Ectodermal cell (in vitro differentiated cells): ENCODE results near the gene CDH24.
"Not testable (repeated sequence)": the region's sequence is repeated elsewhere in the genome, so short reads cannot be mapped to it uniquely, and the experiment has no call there.

Experiments used
- H3K27ac ChIP-seq: 2 replicates; pipeline ENCODE4 v1.7.0; 2013; ENCODE audit warnings: mild to moderate bottlenecking, low read depth, low read length; ENCODE audit not compliant: insufficient read depth, poor library complexity, severe bottlenecking
- H3K27me3 ChIP-seq: 2 replicates; pipeline ENCODE4 v1.7.0; 2013; ENCODE audit warnings: mild to moderate bottlenecking, low read length; ENCODE audit not compliant: insufficient read depth, control insufficient read depth, poor library complexity, severe bottlenecking
- H3K36me3 ChIP-seq: one replicate; pipeline ENCODE4 v1.7.0; 2013; ENCODE audit warnings: low read length; ENCODE audit not compliant: control insufficient read depth, insufficient read depth
- H3K4me1 ChIP-seq: one replicate; pipeline ENCODE4 v1.7.0; 2013; ENCODE audit warnings: low read length; ENCODE audit not compliant: control insufficient read depth, insufficient read depth
- H3K4me3 ChIP-seq: 2 replicates; pipeline ENCODE4 v1.7.0; 2013; ENCODE audit warnings: low read depth, low read length, control low read depth; ENCODE audit not compliant: insufficient read depth
- H3K9me3 ChIP-seq: 2 replicates; pipeline ENCODE4 v1.7.0; 2013; ENCODE audit warnings: mild to moderate bottlenecking, low read length, moderate library complexity; ENCODE audit not compliant: control insufficient read depth
- WGBS, 2 experiments: methylation state at CpG; one replicate each; pipeline ENCODE4 v1.1.7; 2013; ENCODE audit warnings: missing lambda C conversion rate in 2 of 2; 5-methylcytosine and 5-hydroxymethylcytosine counted together

Gene CDH24

DNA sequence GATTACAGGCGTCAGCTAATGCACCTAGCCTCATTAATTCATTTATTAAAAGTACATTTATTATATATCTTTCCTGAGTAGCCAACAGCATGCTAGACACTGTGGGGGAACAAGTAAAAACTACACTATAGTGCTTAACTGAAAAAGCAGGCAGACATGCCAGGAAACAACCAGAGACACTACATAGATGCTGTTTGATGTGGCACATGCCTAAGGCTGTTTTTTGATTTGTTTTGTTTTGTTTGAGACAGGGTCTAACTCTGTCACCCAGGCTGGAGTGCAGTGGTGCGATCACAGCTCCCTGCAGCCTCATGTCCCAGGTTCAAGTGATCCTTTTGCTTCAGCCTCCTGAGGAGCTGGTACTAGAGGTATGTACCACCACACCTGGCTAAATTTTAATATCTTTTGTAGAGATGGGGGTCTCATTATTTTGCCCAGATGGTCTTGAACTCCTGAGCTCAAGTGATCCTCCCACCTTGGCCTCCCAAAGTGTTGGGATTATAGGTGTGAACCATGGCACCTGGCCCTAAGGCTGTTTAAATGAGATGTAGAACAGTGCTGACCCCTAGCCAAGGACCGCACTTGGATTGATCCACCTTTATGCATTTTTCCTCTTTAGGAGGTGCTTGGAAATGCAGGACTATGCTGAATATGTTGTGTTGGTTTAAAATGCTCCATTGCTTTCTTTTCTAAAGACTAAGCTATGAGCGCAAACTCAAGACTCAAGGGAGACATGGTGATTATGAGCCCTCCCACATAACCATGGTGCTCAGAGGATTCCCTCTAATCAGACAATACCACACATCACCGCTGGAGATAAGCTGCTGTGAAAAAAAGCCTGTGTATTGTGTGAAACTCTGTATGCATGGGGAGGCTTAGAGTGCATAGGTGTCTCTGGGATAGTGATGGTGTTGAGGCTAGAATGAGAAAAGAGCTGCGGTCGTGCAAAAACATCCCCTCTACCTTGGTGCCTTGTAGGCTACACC lies 36.9 kb downstream of the CDH24 start:
- no peak overlapping the region for H3K27ac ChIP-seq

GRCh38 chr14:23018107-23018506 lies 39.2 kb downstream of the CDH24 start:
- Histone ChIP-seq H3K4me1 (peaks cover 13% of the 10 kb centered on the region), H3K9me3 (no peaks in the 10 kb centered on the region), H3K27me3 (no peaks in the 10 kb centered on the region), H3K36me3 (no peaks in the 10 kb centered on the region), H3K27ac (no peak overlapping the region), H3K4me3 (no peak overlapping the region)

More for the DNA sequence above, 36.9 kb downstream of the CDH24 start:
- H3K36me3 ChIP-seq = peaks cover 8% of the 10 kb centered on the region
- peaks cover 26% of the 10 kb centered on the region for H3K4me1 ChIP-seq
- no peaks in the 10 kb centered on the region for H3K27me3 ChIP-seq
- no peaks in the 10 kb centered on the region for H3K9me3 ChIP-seq
- H3K4me3 ChIP-seq = no peak overlapping the region
- 88 to 90% methylated on average over 7 of the region's 7 CpGs for WGBS, 2 experiments

DNA sequence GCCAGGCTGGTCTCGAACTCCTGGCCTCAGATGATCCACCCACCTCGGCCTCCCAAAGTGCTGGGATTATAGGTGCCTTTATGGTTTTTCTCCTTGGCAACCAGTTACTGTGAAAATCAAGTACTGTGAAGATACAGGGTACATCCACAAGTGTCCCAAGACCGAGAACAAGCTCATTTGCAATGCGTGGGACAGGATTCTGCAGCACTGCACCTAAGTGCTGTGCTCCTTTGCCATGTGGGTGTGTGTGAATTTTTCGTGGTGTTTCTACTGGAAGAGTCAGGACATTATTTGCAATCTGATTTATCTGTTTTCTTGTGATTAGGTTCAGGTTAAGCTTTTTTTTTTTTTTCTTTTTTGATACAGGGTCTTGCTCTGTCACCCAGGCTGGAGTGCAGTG lies 40.2 kb downstream of the CDH24 start:
- Histone ChIP-seq H3K27ac (no peak overlapping the region), H3K36me3 (no peaks in the 10 kb centered on the region), H3K4me1 (peaks cover 8% of the 10 kb centered on the region), H3K27me3 (no peaks in the 10 kb centered on the region), H3K4me3 (no peak overlapping the region), H3K9me3 (no peaks in the 10 kb centered on the region)
- 90 to 92% methylated on average over 5 of the region's 5 CpGs for WGBS, 2 experiments

DNA sequence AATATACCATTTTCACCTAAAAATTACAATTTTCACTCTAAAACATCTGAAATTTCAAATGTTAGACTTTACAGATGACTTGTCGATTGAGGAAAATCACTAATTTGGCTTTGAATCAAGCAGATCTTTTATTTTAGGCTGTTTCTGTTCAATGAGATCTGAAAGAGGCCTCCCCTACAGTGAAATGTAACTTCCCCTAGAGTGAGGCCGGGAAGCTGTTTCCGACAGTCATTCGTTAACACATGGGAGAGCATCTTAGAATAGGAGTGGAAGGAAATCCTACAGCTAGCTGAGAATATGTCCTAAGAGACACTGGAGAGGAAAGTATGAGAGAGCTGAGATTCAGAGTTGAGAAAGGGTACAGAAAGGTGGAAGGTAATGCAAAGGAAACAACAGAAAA lies 41.7 kb downstream of the CDH24 start:
- H3K9me3 ChIP-seq = no peaks in the 10 kb centered on the region
- no peak overlapping the region for H3K4me3 ChIP-seq
- no peaks in the 10 kb centered on the region for H3K27me3 ChIP-seq
- peaks cover under 1% of the 10 kb centered on the region for H3K4me1 ChIP-seq
- H3K27ac ChIP-seq = no peak overlapping the region
- H3K36me3 ChIP-seq = no peaks in the 10 kb centered on the region
- 85% methylated on average over 4 of the region's 4 CpGs for WGBS, 2 experiments

DNA sequence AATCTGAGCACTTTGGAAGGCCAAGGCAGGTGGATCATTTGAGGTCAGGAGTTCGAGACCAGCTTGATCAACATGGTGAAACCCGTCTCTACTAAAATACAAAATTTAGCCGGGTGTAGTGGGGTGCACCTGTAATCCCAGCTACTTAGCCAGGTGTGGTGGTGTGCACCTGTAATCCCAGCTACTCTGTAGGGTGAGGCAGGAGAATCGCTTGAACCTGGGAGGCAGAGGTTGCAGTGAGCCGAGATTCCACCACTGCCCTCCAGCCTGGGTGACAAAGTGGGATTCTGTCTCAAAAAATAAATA lies 43.6 kb downstream of the CDH24 start:
- not testable (repeated sequence) for H3K9me3 ChIP-seq, H3K4me1 ChIP-seq, H3K4me3 ChIP-seq, H3K27me3 ChIP-seq, H3K36me3 ChIP-seq, H3K27ac ChIP-seq
- 93 to 95% methylated on average over 5 of the region's 5 CpGs for WGBS, 2 experiments

DNA sequence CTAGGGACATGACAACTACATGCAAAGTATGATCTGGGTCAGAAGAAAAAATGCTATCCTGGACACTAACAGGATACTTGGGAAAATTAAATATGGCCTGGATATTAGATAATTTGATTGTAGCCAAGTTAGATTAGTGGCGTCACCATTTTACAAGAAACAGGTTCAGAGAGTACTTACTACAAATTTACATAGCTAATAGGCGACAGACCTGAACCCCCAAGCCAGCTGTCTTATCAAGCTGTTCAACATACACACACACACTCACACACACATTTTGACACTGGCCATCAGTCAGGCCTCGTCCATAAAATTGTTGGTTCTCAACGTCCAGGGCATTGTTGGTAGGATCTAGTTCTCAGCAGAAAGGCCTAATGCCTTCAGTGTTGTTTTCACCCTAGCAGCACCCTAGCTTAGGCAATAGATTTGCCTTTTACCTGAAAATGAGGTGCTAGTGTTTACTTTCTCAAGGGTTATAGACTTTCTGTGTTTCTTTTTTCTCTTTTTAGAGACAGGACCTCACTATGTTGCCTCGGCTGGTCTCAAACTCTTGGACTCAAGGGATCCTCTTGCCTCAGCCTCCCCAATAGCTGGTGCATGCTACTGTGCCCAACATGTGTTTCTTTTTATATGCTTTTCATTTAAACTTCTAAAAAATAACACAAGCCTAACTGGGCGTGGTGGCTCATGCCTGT lies 44.1 kb downstream of the CDH24 start:
- Histone ChIP-seq H3K4me1 (no peaks in the 10 kb centered on the region), H3K36me3 (no peaks in the 10 kb centered on the region), H3K9me3 (no peaks in the 10 kb centered on the region), H3K27ac (no peak overlapping the region), H3K4me3 (no peak overlapping the region), H3K27me3 (no peaks in the 10 kb centered on the region)
- WGBS, 2 experiments = 89 to 90% methylated on average over 6 of the region's 6 CpGs

GRCh38 chr14:23009939-23010726 lies 47.2 kb downstream of the CDH24 start, which contains the start of gene C14orf93:
C14orf93 (minus strand) TSS chr14:23010143; CDS start chr14:22999023, 11,120 bp downstream.
- H3K36me3 ChIP-seq = no peaks in the 10 kb centered on the region
- 11 to 12% methylated on average over 40 of the region's 40 CpGs for WGBS, 2 experiments
- peak within 1 kb of the TSS; percentile 36 for H3K4me3 ChIP-seq
- H3K9me3 ChIP-seq = no peaks in the 10 kb centered on the region
- H3K27ac ChIP-seq = no peak within 1 kb of the TSS
- no peaks in the 10 kb centered on the region for H3K27me3 ChIP-seq
- peaks cover 4% of the 10 kb centered on the region for H3K4me1 ChIP-seq

GRCh38 chr14:23009483-23009938 lies 47.8 kb downstream of the CDH24 start:
- no peaks in the 10 kb centered on the region for H3K9me3 ChIP-seq
- H3K27ac ChIP-seq = no peak overlapping the region
- no peaks in the 10 kb centered on the region for H3K27me3 ChIP-seq
- H3K4me1 ChIP-seq = peaks cover 4% of the 10 kb centered on the region
- WGBS, 2 experiments = 63 to 88% methylated on average over 5 to 8 of the region's 8 CpGs
- no peaks in the 10 kb centered on the region for H3K36me3 ChIP-seq
- H3K4me3 ChIP-seq = peak overlapping the region; percentile 36

DNA sequence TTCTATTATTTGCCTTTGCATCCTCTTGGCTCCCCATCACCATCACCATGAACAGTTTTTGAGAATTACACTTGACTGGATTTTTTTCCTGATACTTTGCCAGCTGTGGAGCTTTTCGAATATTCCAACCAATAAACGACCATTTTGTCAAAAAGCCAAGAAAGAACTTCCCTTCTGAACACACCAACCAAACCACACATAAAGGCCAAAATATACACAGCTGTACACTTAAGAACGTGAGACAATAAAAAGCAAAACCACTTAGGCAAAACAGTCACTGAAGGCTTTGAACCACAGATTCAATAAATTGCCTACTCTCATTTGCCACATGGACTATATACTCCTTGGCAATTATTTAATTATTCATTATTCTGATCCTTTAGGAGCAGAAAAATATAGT lies 48.5 kb downstream of the CDH24 start:
- no peak overlapping the region for H3K27ac ChIP-seq
- H3K36me3 ChIP-seq = no peaks in the 10 kb centered on the region
- WGBS, 2 experiments = 94 to 96% methylated on average over 3 of the region's 3 CpGs
- no peak overlapping the region for H3K4me3 ChIP-seq
- H3K9me3 ChIP-seq = no peaks in the 10 kb centered on the region
- no peaks in the 10 kb centered on the region for H3K27me3 ChIP-seq
- H3K4me1 ChIP-seq = peaks cover 4% of the 10 kb centered on the region
